HepG2 (cell line): ENCODE data around the gene ADIPOR2. TPM values are rescaled to one million over a fixed set of nuclear protein-coding genes. Genes with fewer than 3 reads are reported as not detected.
A peak's percentile ranks its signal among the peaks of the same experiment; 100 is the strongest.

Experiments
- AGO1 ChIP-seq: fragments of 200-400 bp; formaldehyde crosslinking; IDR thresholded peaks from 2 replicates; pipeline ENCODE4 v1.6.1; 2017; ENCODE audit warnings: mild to moderate bottlenecking, low read depth, low read length, moderate library complexity; ENCODE audit not compliant: poor library complexity, severe bottlenecking
- EED ChIP-seq: sonication (generic); formaldehyde crosslinking; IDR thresholded peaks from 2 replicates; pipeline ENCODE4 v1.5.0; 2020; ENCODE audit warnings: mild to moderate bottlenecking, missing genetic modification reagents
- FOSL1 ChIP-seq: sonication (generic); formaldehyde crosslinking; IDR thresholded peaks from 2 replicates; pipeline ENCODE4 v1.9.0; 2021; ENCODE audit warnings: missing genetic modification reagents, borderline replicate concordance
- HNRNPH1 ChIP-seq: fragments of 200-400 bp; formaldehyde crosslinking; optimal IDR thresholded peaks from 2 replicates; pipeline ENCODE3; 2017; ENCODE audit warnings: mild to moderate bottlenecking, low read depth, low read length
- HOXA5 ChIP-seq: sonication (generic); formaldehyde crosslinking; IDR thresholded peaks from 2 replicates; pipeline ENCODE4 v1.4.0; 2020; ENCODE audit warnings: missing genetic modification reagents
- NCOA5 ChIP-seq: sonication (generic); formaldehyde crosslinking; IDR thresholded peaks from 2 replicates; pipeline ENCODE4 v1.4.0; 2020; ENCODE audit warnings: missing genetic modification reagents
- TAF1 ChIP-seq: sonication (generic); formaldehyde crosslinking; IDR thresholded peaks from 2 replicates; pipeline ENCODE4 v1.4.0; 2020; ENCODE audit warnings: missing genetic modification reagents
- TCF12 ChIP-seq, 2 experiments: fragments of 450-650 bp in 1 of 2; sonication (generic) in 1 of 2; formaldehyde crosslinking in 1 of 2; IDR thresholded peaks; 2 replicates each; pipeline versions ENCODE4 v1.6.1 to v1.8.0; 2017 to 2022; ENCODE audit warnings: antibody characterized with exemption in 1 of 2, mild to moderate bottlenecking in 1 of 2, missing genetic modification reagents in 1 of 2, moderate library complexity in 1 of 2
- ZNF274 ChIP-seq: sonication (generic); formaldehyde crosslinking; IDR thresholded peaks from 2 replicates; pipeline ENCODE4 v1.5.1; 2020; ENCODE audit warnings: mild to moderate bottlenecking, missing genetic modification reagents
- ZNF382 ChIP-seq: sonication (generic); formaldehyde crosslinking; IDR thresholded peaks from 2 replicates; pipeline ENCODE4 v1.5.0; 2020; ENCODE audit warnings: missing genetic modification reagents, mild to moderate bottlenecking, borderline replicate concordance
- ZNF441 ChIP-seq: sonication (generic); formaldehyde crosslinking; IDR thresholded peaks from 2 replicates; pipeline ENCODE4 v1.7.0; 2021; ENCODE audit warnings: missing genetic modification reagents, borderline replicate concordance
- ZNF557 ChIP-seq: sonication (generic); formaldehyde crosslinking; IDR thresholded peaks from 2 replicates; pipeline ENCODE4 v1.4.0; 2020; ENCODE audit warnings: missing genetic modification reagents
- ZNF792 ChIP-seq: IDR thresholded peaks from 2 replicates; pipeline ENCODE4 v1.6.1; 2016
- ZSCAN25 ChIP-seq: sonication (generic); formaldehyde crosslinking; IDR thresholded peaks from 2 replicates; pipeline ENCODE4 v1.8.0; 2022; ENCODE audit warnings: mild to moderate bottlenecking, missing genetic modification reagents
- polyA plus RNA-seq, 8 experiments: library from polyadenylated mRNA; depleted of rRNA in 3 of 8; stranded (reverse) in 7 of 8; unstranded in 1 of 8; fragments of >200 nt; fragmentation: Illumina TruSeq in 4 of 8; extraction: Trizol in 4 of 8; gene quantifications; 2 replicates each; pipeline versions ENCODE4 v1.2.1 to v1.2.3, GENCODE V29; 2011 to 2016; ENCODE audit warnings: low read depth in 4 of 8, missing spikeins in 1 of 8, mixed read lengths in 1 of 8; ENCODE audit not compliant: insufficient read depth in 1 of 8
- total RNA-seq, 5 experiments: library from RNA; depleted of rRNA; stranded (reverse); fragments of >200 nt; fragmentation: Illumina TruSeq; extraction: Trizol; gene quantifications; 2 replicates each; pipeline ENCODE4 v1.2.3, GENCODE V29; 2016; ENCODE audit warnings: low read depth in 1 of 5
- TF ChIP-seq, protein P1 (sequence below): sonication (generic); formaldehyde crosslinking; conservative IDR thresholded peaks from 2 replicates; pipeline ENCODE4 v1.4.0; 2020; ENCODE audit warnings: mild to moderate bottlenecking, missing genetic modification reagents, moderate library complexity
- TF ChIP-seq, protein P2 (sequence below): sonication (generic); formaldehyde crosslinking; IDR thresholded peaks from 2 replicates; pipeline ENCODE4 v1.8.0; 2022; ENCODE audit warnings: mild to moderate bottlenecking, missing genetic modification reagents, moderate library complexity
- TF ChIP-seq, protein P3 (sequence below): sonication (generic); formaldehyde crosslinking; IDR thresholded peaks from 2 replicates; pipeline ENCODE4 v1.4.0; 2020; ENCODE audit warnings: missing genetic modification reagents
- TF ChIP-seq, protein P4 (sequence below): IDR thresholded peaks from 2 replicates; pipeline ENCODE4 v1.6.1; 2016; ENCODE audit warnings: low read depth, borderline replicate concordance
- TF ChIP-seq, protein P5 (sequence below): IDR thresholded peaks from 2 replicates; pipeline ENCODE4 v1.6.1; 2016; ENCODE audit warnings: missing compliant biosample characterization, missing genetic modification reagents, borderline replicate concordance

Gene ADIPOR2
- total and polyA plus RNA-seq, 2 of the 13 experiments (the other 11 are each of a cell fraction or from before 2014, with no cell fraction given) = 35.2 to 52.2 TPM

DNA sequence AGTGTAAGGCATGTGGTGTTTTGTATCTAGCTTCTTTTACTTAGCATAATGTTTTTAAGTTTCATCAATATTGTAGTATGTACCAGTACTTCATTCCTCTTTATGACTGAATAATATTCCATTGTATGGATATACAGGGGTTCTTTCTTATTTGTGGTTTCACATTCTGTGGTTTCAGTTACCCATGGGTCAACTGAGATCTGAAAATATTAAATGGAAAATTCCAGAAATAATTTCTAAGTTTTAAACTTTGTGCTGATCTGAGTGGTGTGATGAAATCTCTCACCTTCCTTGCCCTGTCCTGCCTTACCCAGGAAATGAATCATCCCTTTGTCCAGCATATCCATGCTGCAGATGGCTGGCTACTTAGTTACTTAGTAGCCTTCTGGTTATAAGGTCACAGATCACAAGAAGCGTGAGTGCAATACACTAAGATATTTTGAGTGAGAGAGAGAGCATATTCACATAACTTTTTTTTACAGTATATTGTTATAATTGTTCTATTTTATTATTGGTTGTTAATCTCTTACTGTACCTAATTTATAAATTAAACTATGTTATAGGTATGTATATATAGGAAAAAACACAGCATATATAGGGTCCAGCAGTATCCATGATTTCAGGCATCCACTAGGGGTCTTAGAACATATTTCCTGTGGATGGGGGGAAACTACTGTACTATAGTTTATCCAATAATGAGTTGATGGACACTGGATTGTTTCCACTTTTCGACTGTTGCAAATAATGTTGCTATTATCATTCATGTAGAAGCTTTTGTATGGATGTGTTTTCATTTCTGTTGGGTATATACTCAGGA is 69.9 kb downstream of the ADIPOR2 start (continued):
- no peak for TF ChIP-seq AGO1
- TF ChIP-seq, protein P1, sequence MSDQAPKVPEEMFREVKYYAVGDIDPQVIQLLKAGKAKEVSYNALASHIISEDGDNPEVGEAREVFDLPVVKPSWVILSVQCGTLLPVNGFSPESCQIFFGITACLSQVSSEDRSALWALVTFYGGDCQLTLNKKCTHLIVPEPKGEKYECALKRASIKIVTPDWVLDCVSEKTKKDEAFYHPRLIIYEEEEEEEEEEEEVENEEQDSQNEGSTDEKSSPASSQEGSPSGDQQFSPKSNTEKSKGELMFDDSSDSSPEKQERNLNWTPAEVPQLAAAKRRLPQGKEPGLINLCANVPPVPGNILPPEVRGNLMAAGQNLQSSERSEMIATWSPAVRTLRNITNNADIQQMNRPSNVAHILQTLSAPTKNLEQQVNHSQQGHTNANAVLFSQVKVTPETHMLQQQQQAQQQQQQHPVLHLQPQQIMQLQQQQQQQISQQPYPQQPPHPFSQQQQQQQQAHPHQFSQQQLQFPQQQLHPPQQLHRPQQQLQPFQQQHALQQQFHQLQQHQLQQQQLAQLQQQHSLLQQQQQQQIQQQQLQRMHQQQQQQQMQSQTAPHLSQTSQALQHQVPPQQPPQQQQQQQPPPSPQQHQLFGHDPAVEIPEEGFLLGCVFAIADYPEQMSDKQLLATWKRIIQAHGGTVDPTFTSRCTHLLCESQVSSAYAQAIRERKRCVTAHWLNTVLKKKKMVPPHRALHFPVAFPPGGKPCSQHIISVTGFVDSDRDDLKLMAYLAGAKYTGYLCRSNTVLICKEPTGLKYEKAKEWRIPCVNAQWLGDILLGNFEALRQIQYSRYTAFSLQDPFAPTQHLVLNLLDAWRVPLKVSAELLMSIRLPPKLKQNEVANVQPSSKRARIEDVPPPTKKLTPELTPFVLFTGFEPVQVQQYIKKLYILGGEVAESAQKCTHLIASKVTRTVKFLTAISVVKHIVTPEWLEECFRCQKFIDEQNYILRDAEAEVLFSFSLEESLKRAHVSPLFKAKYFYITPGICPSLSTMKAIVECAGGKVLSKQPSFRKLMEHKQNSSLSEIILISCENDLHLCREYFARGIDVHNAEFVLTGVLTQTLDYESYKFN = peak; percentile 92
- TF ChIP-seq NCOA5 = no peak
- TF ChIP-seq, protein P2, sequence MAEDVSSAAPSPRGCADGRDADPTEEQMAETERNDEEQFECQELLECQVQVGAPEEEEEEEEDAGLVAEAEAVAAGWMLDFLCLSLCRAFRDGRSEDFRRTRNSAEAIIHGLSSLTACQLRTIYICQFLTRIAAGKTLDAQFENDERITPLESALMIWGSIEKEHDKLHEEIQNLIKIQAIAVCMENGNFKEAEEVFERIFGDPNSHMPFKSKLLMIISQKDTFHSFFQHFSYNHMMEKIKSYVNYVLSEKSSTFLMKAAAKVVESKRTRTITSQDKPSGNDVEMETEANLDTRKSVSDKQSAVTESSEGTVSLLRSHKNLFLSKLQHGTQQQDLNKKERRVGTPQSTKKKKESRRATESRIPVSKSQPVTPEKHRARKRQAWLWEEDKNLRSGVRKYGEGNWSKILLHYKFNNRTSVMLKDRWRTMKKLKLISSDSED (CRISPR knock-in tag) = no peak
- 0 out of 2 replicates have a peak, but pooled peaks have one; percentile 35 for TF ChIP-seq HOXA5
- peak; percentile 93; the same call in 1 of the 2 replicates for TF ChIP-seq FOSL1 (CRISPR knock-in tag)
- no peak for TF ChIP-seq TCF12 (IDR thresholded peaks at IDR 0.05)
- no peak for TF ChIP-seq TCF12 (CRISPR knock-in tag; IDR thresholded peaks at IDR 0.05)
- TF ChIP-seq ZNF557 = no peak
- TF ChIP-seq ZNF274 = no peak
- TF ChIP-seq ZNF441 (CRISPR knock-in tag) = 0 out of 2 replicates have a peak, but pooled peaks have one; percentile 39
- TF ChIP-seq ZSCAN25 (CRISPR knock-in tag) = no peak
- no peak for TF ChIP-seq HNRNPH1
- no peak for TF ChIP-seq TAF1 (CRISPR knock-in tag)
- TF ChIP-seq, protein P3, sequence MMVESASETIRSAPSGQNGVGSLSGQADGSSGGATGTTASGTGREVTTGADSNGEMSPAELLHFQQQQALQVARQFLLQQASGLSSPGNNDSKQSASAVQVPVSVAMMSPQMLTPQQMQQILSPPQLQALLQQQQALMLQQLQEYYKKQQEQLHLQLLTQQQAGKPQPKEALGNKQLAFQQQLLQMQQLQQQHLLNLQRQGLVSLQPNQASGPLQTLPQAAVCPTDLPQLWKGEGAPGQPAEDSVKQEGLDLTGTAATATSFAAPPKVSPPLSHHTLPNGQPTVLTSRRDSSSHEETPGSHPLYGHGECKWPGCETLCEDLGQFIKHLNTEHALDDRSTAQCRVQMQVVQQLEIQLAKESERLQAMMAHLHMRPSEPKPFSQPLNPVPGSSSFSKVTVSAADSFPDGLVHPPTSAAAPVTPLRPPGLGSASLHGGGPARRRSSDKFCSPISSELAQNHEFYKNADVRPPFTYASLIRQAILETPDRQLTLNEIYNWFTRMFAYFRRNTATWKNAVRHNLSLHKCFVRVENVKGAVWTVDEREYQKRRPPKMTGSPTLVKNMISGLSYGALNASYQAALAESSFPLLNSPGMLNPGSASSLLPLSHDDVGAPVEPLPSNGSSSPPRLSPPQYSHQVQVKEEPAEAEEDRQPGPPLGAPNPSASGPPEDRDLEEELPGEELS = peak; percentile 71
- TF ChIP-seq ZNF792 (CRISPR knock-in tag) = peak; percentile 76; the same call in 1 of the 2 replicates
- no peak for TF ChIP-seq ZNF382 (CRISPR knock-in tag)
- TF ChIP-seq, protein P4, sequence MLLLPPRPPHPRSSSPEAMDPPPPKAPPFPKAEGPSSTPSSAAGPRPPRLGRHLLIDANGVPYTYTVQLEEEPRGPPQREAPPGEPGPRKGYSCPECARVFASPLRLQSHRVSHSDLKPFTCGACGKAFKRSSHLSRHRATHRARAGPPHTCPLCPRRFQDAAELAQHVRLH = 0 out of 2 replicates have a peak, but pooled peaks have one; percentile 55
- TF ChIP-seq, protein P5, sequence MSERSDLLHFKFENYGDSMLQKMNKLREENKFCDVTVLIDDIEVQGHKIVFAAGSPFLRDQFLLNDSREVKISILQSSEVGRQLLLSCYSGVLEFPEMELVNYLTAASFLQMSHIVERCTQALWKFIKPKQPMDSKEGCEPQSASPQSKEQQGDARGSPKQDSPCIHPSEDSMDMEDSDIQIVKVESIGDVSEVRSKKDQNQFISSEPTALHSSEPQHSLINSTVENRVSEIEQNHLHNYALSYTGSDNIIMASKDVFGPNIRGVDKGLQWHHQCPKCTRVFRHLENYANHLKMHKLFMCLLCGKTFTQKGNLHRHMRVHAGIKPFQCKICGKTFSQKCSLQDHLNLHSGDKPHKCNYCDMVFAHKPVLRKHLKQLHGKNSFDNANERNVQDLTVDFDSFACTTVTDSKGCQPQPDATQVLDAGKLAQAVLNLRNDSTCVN = no peak
- TF ChIP-seq EED (CRISPR knock-in tag) = no peak
